Colonic mucosa (tissue), 4 donors: ENCODE measurements around the gene TPST2. TPM values are rescaled to one million over a fixed set of nuclear protein-coding genes. Genes with fewer than 3 reads are reported as not detected.

ENCODE experiments used
- DNase-seq: peaks from one replicate; pipeline ENCODE4 v3.0.0-alpha.2; 2020
- H3K27ac ChIP-seq: fragments of 200-600 bp; one replicate; pipeline ENCODE4 v1.8.0; 2021
- H3K27me3 ChIP-seq: fragments of 200-600 bp; one replicate; pipeline ENCODE4 v1.8.0; 2021
- H3K36me3 ChIP-seq: fragments of 200-600 bp; one replicate; pipeline ENCODE4 v1.8.0; 2021
- H3K4me1 ChIP-seq: fragments of 200-600 bp; one replicate; pipeline ENCODE4 v1.8.0; 2021; ENCODE audit warnings: mild to moderate bottlenecking
- H3K4me3 ChIP-seq: fragments of 200-600 bp; one replicate; pipeline ENCODE4 v1.8.0; 2021
- H3K9ac ChIP-seq, 2 donors: one replicate each; pipeline ENCODE4 v1.7.0; 2013; ENCODE audit warnings: control low read depth in 2 of 2, low read depth in 2 of 2, low read length in 2 of 2
- H3K9me3 ChIP-seq: fragments of 200-600 bp; one replicate; pipeline ENCODE4 v1.8.0; 2021
- CTCF ChIP-seq: fragments of 200-600 bp; IDR thresholded peaks from one replicate; pipeline ENCODE4 v1.8.0; 2022; ENCODE audit warnings: antibody characterized with exemption, mild to moderate bottlenecking
- intact Hi-C: fragments of 100-400 bp; cut with DNase I; formaldehyde crosslinking; loops from one replicate; pipeline ENCODE4 v1.14.1; 2022
- total RNA-seq, 2 donors: library from RNA; stranded (reverse); fragmentation: NEBNext Ultra II Directional in 1 of 2; extraction: Animal tissue kit (Norgen Biotek cat#: 25700) in 1 of 2; gene quantifications; one replicate each; pipeline ENCODE4 v1.2.1, GENCODE V29; 2021
- donor health status: healthy.
- donor health status: DM: no; HTN: no; CAD: no.
- donor health status: DM: no; HTN: no; CAD: no.

Gene TPST2
- total RNA-seq, 2 donors from 2014 or later, result 13.3 to 19.9 TPM

GRCh38 chr22:26527167-26527566, 62.8 kb downstream of the TPST2 start:
- no peaks in the 10 kb centered on the region for H3K9me3 ChIP-seq

GRCh38 chr22:26525946-26526564, 63.9 kb downstream of the TPST2 start:
- no peak for DNase-seq
- TF ChIP-seq CTCF, result no peak
- H3K4me1 ChIP-seq, result no peaks in the 10 kb centered on the region
- no peak overlapping the region for H3K27ac ChIP-seq
- H3K4me3 ChIP-seq, result no peak overlapping the region
- no peak overlapping the region for H3K9ac ChIP-seq
- intact Hi-C loops, result no loop called here
- H3K27me3 ChIP-seq, result no peaks in the 10 kb centered on the region
- H3K9me3 ChIP-seq, result no peaks in the 10 kb centered on the region
- no peaks in the 10 kb centered on the region for H3K36me3 ChIP-seq

More at GRCh38 chr22:26527167-26527566, 62.8 kb downstream of the TPST2 start:
- Histone ChIP-seq H3K36me3 (no peaks in the 10 kb centered on the region), H3K27ac (no peak overlapping the region), H3K4me3 (no peak overlapping the region), H3K4me1 (no peaks in the 10 kb centered on the region), H3K9ac (no peak overlapping the region), H3K27me3 (no peaks in the 10 kb centered on the region)
- no peak for DNase-seq
- TF ChIP-seq CTCF, result no peak
- intact Hi-C loops, result no loop called here

- no peak overlapping the region for H3K9ac ChIP-seq
- no peaks in the 10 kb centered on the region for H3K36me3 ChIP-seq
- H3K27ac ChIP-seq, result no peak overlapping the region
- no peaks in the 10 kb centered on the region for H3K4me1 ChIP-seq
- no peaks in the 10 kb centered on the region for H3K27me3 ChIP-seq
- no peak for DNase-seq
- intact Hi-C loops, result no loop called here
- TF ChIP-seq CTCF, result no peak
- H3K9me3 ChIP-seq, result no peaks in the 10 kb centered on the region
- no peak overlapping the region for H3K4me3 ChIP-seq
Observed at GRCh38 chr22:26524870-26525269, 65.1 kb downstream of the TPST2 start.

GRCh38 chr22:26522592-26522991, 67.3 kb downstream of the TPST2 start:
- Histone ChIP-seq H3K4me3 (no peak overlapping the region), H3K27ac (no peak overlapping the region), H3K4me1 (no peaks in the 10 kb centered on the region), H3K27me3 (no peaks in the 10 kb centered on the region), H3K36me3 (no peaks in the 10 kb centered on the region), H3K9me3 (no peaks in the 10 kb centered on the region), H3K9ac (no peak overlapping the region)
- intact Hi-C loops, result no loop called here
- TF ChIP-seq CTCF, result no peak
- no peak for DNase-seq

- Histone ChIP-seq H3K4me1 (no peaks in the 10 kb centered on the region), H3K9me3 (no peaks in the 10 kb centered on the region), H3K27me3 (no peaks in the 10 kb centered on the region), H3K27ac (no peak overlapping the region), H3K36me3 (no peaks in the 10 kb centered on the region), H3K4me3 (no peak overlapping the region), H3K9ac (no peak overlapping the region)
- DNase-seq, result no peak
- intact Hi-C loops, result no loop called here
- no peak for TF ChIP-seq CTCF
Observed at GRCh38 chr22:26522012-26522411, 67.9 kb downstream of the TPST2 start.
